Measurements from ENCODE around the gene UBR4. TPM values are rescaled to one million over a fixed set of nuclear protein-coding genes. Genes with fewer than 3 reads are reported as not detected.
A peak's percentile ranks its signal among the peaks of the same experiment; 100 is the strongest.

The UBR4 gene
- total RNA-seq, 2 donors from 2014 or later, result 97.7 to 114 TPM

GRCh38 chr1:19251305-19252196 is 41.5 kb upstream of the UBR4 start, which contains the start of the genes EMC1 and MRTO4:
Gene EMC1, minus strand, starts transcription at chr1:19251524. Its CDS starts 15 bp downstream, at chr1:19251509.
Gene MRTO4, plus strand, starts transcription at chr1:19251805. Its CDS starts 31 bp downstream, at chr1:19251836.
- H3K9ac ChIP-seq (ENCODE audit: low read depth in 2 of 2, low read length in 2 of 2), result peak within 1 kb of the TSS; percentile 91 to 97
- H3K9me3 ChIP-seq, result no peaks in the 10 kb centered on the region
- DNase-seq, result peak; percentile 93
- H3K4me3 ChIP-seq, result peak within 1 kb of the TSS; percentile 95
- peak within 1 kb of the TSS; percentile 96 for H3K27ac ChIP-seq
- TF ChIP-seq CTCF (IDR thresholded peaks at IDR 0.05), result no peak
- H3K4me1 ChIP-seq, result peaks cover 20% of the 10 kb centered on the region
- intact Hi-C loops (cut with DNase I), result no loop called here
- no peaks in the 10 kb centered on the region for H3K36me3 ChIP-seq
- H3K27me3 ChIP-seq, result no peaks in the 10 kb centered on the region

GRCh38 chr1:19250629-19251304 is 40.7 kb upstream of the UBR4 start:
- no peak for TF ChIP-seq CTCF (IDR thresholded peaks at IDR 0.05)
- Histone ChIP-seq H3K27ac (peak overlapping the region; percentile 96), H3K4me1 (peaks cover 20% of the 10 kb centered on the region), H3K9ac (ENCODE audit: low read depth in 2 of 2, low read length in 2 of 2) (peak overlapping the region; percentile 91 to 97), H3K9me3 (no peaks in the 10 kb centered on the region), H3K27me3 (no peaks in the 10 kb centered on the region), H3K36me3 (no peaks in the 10 kb centered on the region), H3K4me3 (peak overlapping the region; percentile 95)
- DNase-seq, result no peak
- intact Hi-C loops (cut with DNase I), result no loop called here

GRCh38 chr1:19240673-19241538 is 30.8 kb upstream of the UBR4 start:
- no peak overlapping the region for H3K4me3 ChIP-seq
- no peak overlapping the region for H3K27ac ChIP-seq
- peaks cover 33% of the 10 kb centered on the region for H3K36me3 ChIP-seq
- no peaks in the 10 kb centered on the region for H3K9me3 ChIP-seq
- H3K4me1 ChIP-seq, result no peaks in the 10 kb centered on the region
- peak overlapping the region; percentile 1 to 40 for H3K9ac ChIP-seq (ENCODE audit: low read depth in 2 of 2, low read length in 2 of 2)
- no peaks in the 10 kb centered on the region for H3K27me3 ChIP-seq
- DNase-seq, result peak; percentile 60
- peak; percentile 99 for TF ChIP-seq CTCF (IDR thresholded peaks at IDR 0.05)
- intact Hi-C loops (cut with DNase I), result loop anchor here (5.0 kb wide), 1 partner anchor 64 kb away; no protein-coding TSS in a partner anchor

GRCh38 chr1:19239876-19240275 is 29.8 kb upstream of the UBR4 start:
- peaks cover 33% of the 10 kb centered on the region for H3K36me3 ChIP-seq
- no peaks in the 10 kb centered on the region for H3K9me3 ChIP-seq
- no peak for TF ChIP-seq CTCF (IDR thresholded peaks at IDR 0.05)
- H3K9ac ChIP-seq (ENCODE audit: low read depth in 2 of 2, low read length in 2 of 2), result no peak overlapping the region
- no peak overlapping the region for H3K4me3 ChIP-seq
- H3K4me1 ChIP-seq, result no peaks in the 10 kb centered on the region
- intact Hi-C loops (cut with DNase I), result loop anchor here (5.0 to 10.0 kb wide), 2 partner anchors 63 to 335 kb away; partner anchors contain the start of gene ALDH4A1
- H3K27me3 ChIP-seq, result no peaks in the 10 kb centered on the region
- no peak overlapping the region for H3K27ac ChIP-seq
- no peak for DNase-seq

- no peak overlapping the region for H3K27ac ChIP-seq
- intact Hi-C loops (cut with DNase I), result loop anchor here (10.0 kb wide), 1 partner anchor 329 kb away; the partner anchor contains the start of gene ALDH4A1
- peaks cover 26% of the 10 kb centered on the region for H3K36me3 ChIP-seq
- H3K27me3 ChIP-seq, result no peaks in the 10 kb centered on the region
- TF ChIP-seq CTCF (IDR thresholded peaks at IDR 0.05), result no peak
- H3K9ac ChIP-seq (ENCODE audit: low read depth in 2 of 2, low read length in 2 of 2), result no peak overlapping the region
- H3K4me1 ChIP-seq, result peaks cover 4% of the 10 kb centered on the region
- no peak overlapping the region for H3K4me3 ChIP-seq
- H3K9me3 ChIP-seq, result no peaks in the 10 kb centered on the region
- no peak for DNase-seq
Observed at GRCh38 chr1:19234224-19234623, 24.2 kb upstream of the UBR4 start.
